GM12892 (cell line): ENCODE measurements around the gene NMRK1.

Experiments
- POLR2A ChIP-seq: IDR thresholded peaks from 2 replicates; pipeline ENCODE4 v1.6.1; 2011; ENCODE audit warnings: low read depth, low read length, control low read depth
- POLR2AphosphoS5 ChIP-seq: IDR thresholded peaks from 2 replicates; pipeline ENCODE4 v1.6.1; 2011; ENCODE audit warnings: low read depth, low read length, control low read depth
- TAF1 ChIP-seq: IDR thresholded peaks from 2 replicates; pipeline ENCODE4 v1.6.1; 2011; ENCODE audit warnings: low read depth, mild to moderate bottlenecking, control low read depth, low read length, borderline replicate concordance

GRCh38 chr9:75130621-75131230 lies 42.8 kb upstream of the NMRK1 start:
- TF ChIP-seq TAF1, result no peak
- TF ChIP-seq POLR2A, result no peak
- TF ChIP-seq POLR2AphosphoS5, result no peak
